ENCODE measurements around the gene KMT2E.

DNA sequence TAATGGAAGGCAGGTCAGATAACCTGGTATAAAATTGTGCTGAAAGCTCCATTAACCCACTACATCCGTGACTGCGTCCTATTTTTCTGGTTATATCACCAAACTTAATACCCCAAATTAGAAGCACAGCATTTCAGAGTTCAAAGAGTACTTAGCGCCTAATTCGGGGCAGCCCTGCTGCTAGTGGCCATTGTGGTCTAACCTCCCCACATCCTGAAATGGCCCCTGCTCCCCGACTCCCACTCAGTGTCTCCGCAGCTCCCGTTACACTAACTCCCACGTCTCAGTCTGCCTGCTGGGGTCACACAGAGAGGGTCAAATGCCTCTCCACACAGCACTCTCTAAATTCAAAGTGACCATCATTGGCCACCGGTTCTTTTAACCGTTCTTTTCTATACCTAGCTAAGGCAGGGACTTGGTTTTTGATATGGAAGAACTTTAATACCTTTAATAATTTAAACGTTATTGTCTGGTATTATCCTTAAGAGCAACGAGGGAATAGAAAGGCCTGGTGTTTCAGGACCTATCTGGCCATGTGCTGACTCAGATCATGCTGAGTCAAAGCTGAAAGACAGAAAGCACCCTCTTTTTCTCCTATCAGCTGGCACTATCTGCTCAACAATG, 117.1 kb downstream of the KMT2E start:
- TF ChIP-seq, protein P1, sequence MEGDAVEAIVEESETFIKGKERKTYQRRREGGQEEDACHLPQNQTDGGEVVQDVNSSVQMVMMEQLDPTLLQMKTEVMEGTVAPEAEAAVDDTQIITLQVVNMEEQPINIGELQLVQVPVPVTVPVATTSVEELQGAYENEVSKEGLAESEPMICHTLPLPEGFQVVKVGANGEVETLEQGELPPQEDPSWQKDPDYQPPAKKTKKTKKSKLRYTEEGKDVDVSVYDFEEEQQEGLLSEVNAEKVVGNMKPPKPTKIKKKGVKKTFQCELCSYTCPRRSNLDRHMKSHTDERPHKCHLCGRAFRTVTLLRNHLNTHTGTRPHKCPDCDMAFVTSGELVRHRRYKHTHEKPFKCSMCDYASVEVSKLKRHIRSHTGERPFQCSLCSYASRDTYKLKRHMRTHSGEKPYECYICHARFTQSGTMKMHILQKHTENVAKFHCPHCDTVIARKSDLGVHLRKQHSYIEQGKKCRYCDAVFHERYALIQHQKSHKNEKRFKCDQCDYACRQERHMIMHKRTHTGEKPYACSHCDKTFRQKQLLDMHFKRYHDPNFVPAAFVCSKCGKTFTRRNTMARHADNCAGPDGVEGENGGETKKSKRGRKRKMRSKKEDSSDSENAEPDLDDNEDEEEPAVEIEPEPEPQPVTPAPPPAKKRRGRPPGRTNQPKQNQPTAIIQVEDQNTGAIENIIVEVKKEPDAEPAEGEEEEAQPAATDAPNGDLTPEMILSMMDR (IDR thresholded peaks at IDR 0.05) = no peak
- no peak for TF ChIP-seq POLR2A (IDR thresholded peaks at IDR 0.05)
